Mesenteric fat pad (tissue), 1 donor: ENCODE results near the gene KIAA0408. TPM values are rescaled to one million over a fixed set of nuclear protein-coding genes. Genes with fewer than 3 reads are reported as not detected.

ENCODE experiments used
- DNase-seq: peaks from one replicate; pipeline ENCODE4 v3.0.0-alpha.2; 2020; ENCODE audit warnings: low spot score
- long read RNA-seq: library from polyadenylated mRNA; unstranded; transcript quantifications from one replicate; pipeline ENCODE4 v2.0.0, GENCODE V29; 2020
- total RNA-seq: library from RNA; stranded (reverse); fragmentation: NEBNext Ultra II Directional; extraction: Animal tissue kit (Norgen Biotek cat#: 25700); gene quantifications from one replicate; pipeline ENCODE4 v1.2.1, GENCODE V29; 2021
- donor health status: DM: yes; HTN: yes; CAD: no.

Gene KIAA0408
- 2.7 TPM for total RNA-seq
- long read RNA-seq, partial matches to known transcripts = 1 of 1 reads
- long read RNA-seq, other reads (novel, unspliced or antisense) = 0 of 1 reads

- DNase-seq = no peak
These were observed at the start of gene KIAA0408 for GRCh38 chr6:127459231-127459641. Gene KIAA0408, minus strand, starts transcription at chr6:127459389. Its CDS starts 5,408 bp downstream, at chr6:127453981.

- DNase-seq = no peak
These were observed 47.7 kb upstream of the KIAA0408 start for GRCh38 chr6:127506894-127507293.

- DNase-seq = no peak
These were observed 43.8 kb upstream of the KIAA0408 start for GRCh38 chr6:127503022-127503421.

- no peak for DNase-seq
These were observed 38.2 kb upstream of the KIAA0408 start for GRCh38 chr6:127497410-127497809.

- no peak for DNase-seq
These were observed 37.3 kb upstream of the KIAA0408 start for GRCh38 chr6:127496471-127496870.

GRCh38 chr6:127494240-127494767 lies 35.1 kb upstream of the KIAA0408 start:
- DNase-seq = no peak

GRCh38 chr6:127489248-127489647 lies 30.1 kb upstream of the KIAA0408 start:
- DNase-seq = no peak

- no peak for DNase-seq
These were observed 27.7 kb upstream of the KIAA0408 start for GRCh38 chr6:127486934-127487333.

GRCh38 chr6:127484212-127484863 lies 25.1 kb upstream of the KIAA0408 start:
- no peak for DNase-seq

- no peak for DNase-seq
These were observed 24.3 kb upstream of the KIAA0408 start for GRCh38 chr6:127483399-127484055.

GRCh38 chr6:127482325-127482724 lies 23.1 kb upstream of the KIAA0408 start:
- DNase-seq = no peak

GRCh38 chr6:127481628-127482027 lies 22.4 kb upstream of the KIAA0408 start:
- DNase-seq = no peak

- no peak for DNase-seq
These were observed 21.9 kb upstream of the KIAA0408 start for GRCh38 chr6:127481111-127481510.

GRCh38 chr6:127477658-127478057 lies 18.5 kb upstream of the KIAA0408 start:
- no peak for DNase-seq

- no peak for DNase-seq
These were observed 16.6 kb upstream of the KIAA0408 start for GRCh38 chr6:127475823-127476176.

- no peak for DNase-seq
These were observed 16.1 kb upstream of the KIAA0408 start for GRCh38 chr6:127475135-127475822.

GRCh38 chr6:127471379-127472255 lies 12.4 kb upstream of the KIAA0408 start:
- no peak for DNase-seq

GRCh38 chr6:127468936-127469335 lies 9.7 kb upstream of the KIAA0408 start:
- no peak for DNase-seq

GRCh38 chr6:127466416-127466815 lies 7.2 kb upstream of the KIAA0408 start:
- no peak for DNase-seq

- DNase-seq = no peak
These were observed 5.8 kb upstream of the KIAA0408 start for GRCh38 chr6:127464881-127465459.
